ENCODE results near the gene ITPKC.

The ITPKC gene

GRCh38 chr19:40713939-40714338, 3.0 kb upstream of the ITPKC start:
- Mint-ChIP-seq H3K36me3 (ENCODE audit: low read depth) (peaks cover 32% of the 10 kb centered on the region), H3K4me3 (peak overlapping the region; percentile 94), H3K27me3 (ENCODE audit: low read depth, poor library complexity) (no peaks in the 10 kb centered on the region), H3K4me1 (peaks cover 49% of the 10 kb centered on the region), H3K9me3 (no peaks in the 10 kb centered on the region), H3K27ac (peak overlapping the region; percentile 14)
- no peak for TF ChIP-seq CTCF (IDR thresholded peaks at IDR 0.05)
- DNase-seq: no peak

GRCh38 chr19:40714441-40715299, 2.2 kb upstream of the ITPKC start:
- Mint-ChIP-seq H3K36me3 (ENCODE audit: low read depth) (peaks cover 25% of the 10 kb centered on the region), H3K4me3 (peak overlapping the region; percentile 94), H3K9me3 (no peaks in the 10 kb centered on the region), H3K27ac (peak overlapping the region; percentile 91), H3K4me1 (peaks cover 56% of the 10 kb centered on the region), H3K27me3 (ENCODE audit: low read depth, poor library complexity) (no peaks in the 10 kb centered on the region)
- TF ChIP-seq CTCF (IDR thresholded peaks at IDR 0.05): no peak
- DNase-seq: peak; percentile 95

- H3K4me1 Mint-ChIP-seq: peaks cover 70% of the 10 kb centered on the region
- no peak for TF ChIP-seq CTCF (IDR thresholded peaks at IDR 0.05)
- H3K36me3 Mint-ChIP-seq (ENCODE audit: low read depth): peaks cover 23% of the 10 kb centered on the region
- H3K27me3 Mint-ChIP-seq (ENCODE audit: low read depth, poor library complexity): no peaks in the 10 kb centered on the region
- H3K27ac Mint-ChIP-seq: peak overlapping the region; percentile 91
- H3K9me3 Mint-ChIP-seq: no peaks in the 10 kb centered on the region
- peak overlapping the region; percentile 94 for H3K4me3 Mint-ChIP-seq
- DNase-seq: no peak
Observed at GRCh38 chr19:40716031-40716481, 856 bp upstream of the ITPKC start.

- no peaks in the 10 kb centered on the region for H3K27me3 Mint-ChIP-seq (ENCODE audit: low read depth, poor library complexity)
- H3K36me3 Mint-ChIP-seq (ENCODE audit: low read depth): peaks cover 23% of the 10 kb centered on the region
- peak overlapping the region; percentile 90 for H3K4me3 Mint-ChIP-seq
- peaks cover 71% of the 10 kb centered on the region for H3K4me1 Mint-ChIP-seq
- no peak for DNase-seq
- no peaks in the 10 kb centered on the region for H3K9me3 Mint-ChIP-seq
- peak overlapping the region; percentile 25 for H3K27ac Mint-ChIP-seq
- TF ChIP-seq CTCF (IDR thresholded peaks at IDR 0.05): no peak
Observed at GRCh38 chr19:40717325-40717879, 490 bp downstream of the ITPKC start.

- peaks cover 25% of the 10 kb centered on the region for H3K36me3 Mint-ChIP-seq (ENCODE audit: low read depth)
- TF ChIP-seq CTCF (IDR thresholded peaks at IDR 0.05): no peak
- H3K27ac Mint-ChIP-seq: peak overlapping the region; percentile 29
- no peaks in the 10 kb centered on the region for H3K9me3 Mint-ChIP-seq
- H3K4me1 Mint-ChIP-seq: peaks cover 73% of the 10 kb centered on the region
- H3K27me3 Mint-ChIP-seq (ENCODE audit: low read depth, poor library complexity): no peaks in the 10 kb centered on the region
- DNase-seq: no peak
- peak overlapping the region; percentile 90 for H3K4me3 Mint-ChIP-seq
Observed at GRCh38 chr19:40717880-40718773, 1.2 kb downstream of the ITPKC start.

Data from nephron progenitor cell (in vitro differentiated cells).